GM19324 (cell line): Measurements from ENCODE around the gene NR5A1.

Source experiments
- ATAC-seq: cut with Tn5 transposase; IDR thresholded peaks from one replicate; pipeline ENCODE4 v1.9.1; 2021; ENCODE audit warnings: mild to moderate bottlenecking, moderate library complexity; ENCODE audit not compliant: unreplicated experiment, low FRiP score

NR5A1 gene

GRCh38 chr9:124485201-124485600 lies 22.0 kb downstream of the NR5A1 start:
- no peak for ATAC-seq

GRCh38 chr9:124483481-124483880 lies 23.7 kb downstream of the NR5A1 start:
- no peak for ATAC-seq

- no peak for ATAC-seq
Measured at GRCh38 chr9:124482431-124483031, 24.7 kb downstream of the NR5A1 start.

- ATAC-seq, result no peak
Measured at GRCh38 chr9:124481115-124481514, 26.1 kb downstream of the NR5A1 start.

GRCh38 chr9:124480621-124480981 lies 26.6 kb downstream of the NR5A1 start:
- ATAC-seq, result no peak

- no peak for ATAC-seq
Measured at GRCh38 chr9:124479947-124480620, 27.1 kb downstream of the NR5A1 start.

- ATAC-seq, result no peak
Measured at GRCh38 chr9:124479371-124479770, 27.8 kb downstream of the NR5A1 start.

GRCh38 chr9:124478354-124478753 lies 28.8 kb downstream of the NR5A1 start:
- no peak for ATAC-seq

- no peak for ATAC-seq
Measured at GRCh38 chr9:124477648-124478285, 29.4 kb downstream of the NR5A1 start.

- no peak for ATAC-seq
Measured at GRCh38 chr9:124477211-124477647, 30.0 kb downstream of the NR5A1 start.

GRCh38 chr9:124475868-124476690 lies 31.1 kb downstream of the NR5A1 start:
- no peak for ATAC-seq

GRCh38 chr9:124475158-124475867 lies 31.9 kb downstream of the NR5A1 start:
- no peak for ATAC-seq

GRCh38 chr9:124474151-124474550 lies 33.0 kb downstream of the NR5A1 start:
- ATAC-seq, result no peak

GRCh38 chr9:124473310-124473709 lies 33.9 kb downstream of the NR5A1 start:
- ATAC-seq, result no peak

- no peak for ATAC-seq
Measured at GRCh38 chr9:124472770-124473169, 34.4 kb downstream of the NR5A1 start.

GRCh38 chr9:124471761-124472160 lies 35.4 kb downstream of the NR5A1 start:
- no peak for ATAC-seq

GRCh38 chr9:124470726-124471125 lies 36.5 kb downstream of the NR5A1 start:
- ATAC-seq, result no peak

GRCh38 chr9:124470306-124470705 lies 36.9 kb downstream of the NR5A1 start:
- ATAC-seq, result no peak

- no peak for ATAC-seq
Measured at GRCh38 chr9:124469011-124469832, 38.0 kb downstream of the NR5A1 start.
